ENCODE data around the gene PRKACB.

Gene PRKACB

DNA sequence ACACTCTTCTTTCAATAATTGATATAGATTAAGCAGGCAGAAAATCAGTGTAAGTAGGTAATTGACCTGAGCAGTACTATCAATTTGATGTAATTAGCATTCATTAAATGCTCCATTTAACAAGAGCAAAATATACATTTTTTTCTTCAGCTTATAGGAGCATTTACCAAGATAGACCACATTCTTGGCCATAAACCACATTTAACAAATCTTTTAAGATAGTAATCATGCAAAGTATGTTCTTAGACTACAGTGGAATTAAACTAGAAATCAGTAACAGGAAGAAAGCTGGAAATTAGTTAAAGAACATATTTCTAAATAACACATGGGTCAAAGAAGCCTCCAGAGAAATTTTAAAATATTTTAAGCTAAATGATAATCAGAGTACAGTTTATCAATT is 8.7 kb upstream of the PRKACB start:
- no peak for TF ChIP-seq RAD21 (IDR thresholded peaks at IDR 0.05; ENCODE audit: low read depth)

DNA sequence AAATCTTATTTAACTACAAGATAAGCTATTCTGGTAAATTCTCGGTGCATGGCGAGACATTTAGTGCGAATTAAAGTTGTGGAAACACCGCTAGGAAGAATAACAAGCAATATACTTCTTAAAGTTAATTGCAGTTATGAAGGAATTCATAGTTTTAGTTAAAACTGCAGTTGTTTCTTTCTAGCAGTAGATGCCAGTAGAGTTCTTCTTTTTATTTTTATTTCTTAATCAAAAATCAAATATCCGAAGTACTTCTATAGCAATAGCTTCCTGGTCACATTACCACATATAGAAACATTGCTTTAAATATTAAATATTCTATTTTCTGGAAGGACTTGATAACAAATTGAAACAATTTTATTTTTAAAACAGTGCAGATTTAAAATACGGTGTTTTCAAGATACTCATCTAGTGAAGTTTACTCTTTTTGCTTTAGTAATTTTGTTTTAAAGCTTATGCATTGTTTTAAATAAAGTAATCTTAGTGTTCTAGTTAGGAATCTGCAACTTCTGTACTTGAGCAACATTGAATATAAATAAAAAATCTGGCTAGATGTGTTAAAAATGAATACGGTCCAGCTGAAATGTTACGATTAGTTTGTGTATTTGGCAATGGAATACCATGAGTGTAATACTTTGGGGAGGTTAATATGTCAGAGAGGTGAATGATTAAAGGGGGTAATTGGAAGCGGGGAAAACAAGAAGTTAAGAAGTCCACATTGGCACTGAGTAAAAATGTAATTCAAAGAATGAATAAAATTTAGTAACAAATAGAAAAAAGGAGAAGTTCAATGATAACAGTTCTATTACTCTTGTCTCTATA is 2.7 kb upstream of the PRKACB start:
- no peak for TF ChIP-seq EP300 (IDR thresholded peaks at IDR 0.05; ENCODE audit: borderline replicate concordance)
- TF ChIP-seq RAD21 (IDR thresholded peaks at IDR 0.05; ENCODE audit: low read depth): peak; percentile 39
- TF ChIP-seq, protein P1, sequence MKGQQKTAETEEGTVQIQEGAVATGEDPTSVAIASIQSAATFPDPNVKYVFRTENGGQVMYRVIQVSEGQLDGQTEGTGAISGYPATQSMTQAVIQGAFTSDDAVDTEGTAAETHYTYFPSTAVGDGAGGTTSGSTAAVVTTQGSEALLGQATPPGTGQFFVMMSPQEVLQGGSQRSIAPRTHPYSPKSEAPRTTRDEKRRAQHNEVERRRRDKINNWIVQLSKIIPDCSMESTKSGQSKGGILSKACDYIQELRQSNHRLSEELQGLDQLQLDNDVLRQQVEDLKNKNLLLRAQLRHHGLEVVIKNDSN (IDR thresholded peaks at IDR 0.05): no peak

DNA sequence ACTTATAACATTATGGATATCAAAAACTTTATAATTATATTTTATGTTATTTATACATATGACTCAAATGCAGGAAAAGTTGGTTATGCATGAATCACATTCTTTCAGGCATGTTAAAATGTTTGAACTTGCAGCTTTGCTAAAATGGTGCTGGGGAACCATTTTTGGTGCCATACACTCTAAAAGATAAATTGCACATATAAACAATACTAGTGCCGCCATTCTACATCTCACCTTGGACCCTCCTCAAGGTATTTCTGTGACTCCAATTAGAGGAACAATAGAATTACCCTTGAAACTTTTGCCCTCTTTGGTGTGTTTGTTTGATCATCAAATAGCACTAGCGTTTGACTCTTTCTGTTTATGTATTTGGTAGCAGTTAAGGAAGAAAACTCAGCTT is 997 bp downstream of the PRKACB start:
- TF ChIP-seq NFIC (IDR thresholded peaks at IDR 0.05): no peak
- TF ChIP-seq CREB1 (IDR thresholded peaks at IDR 0.05; ENCODE audit: low read depth): no peak
- no peak for TF ChIP-seq TEAD4 (IDR thresholded peaks at IDR 0.05)
- no peak for TF ChIP-seq TCF12 (IDR thresholded peaks at IDR 0.05; ENCODE audit: low read depth)
- TF ChIP-seq, protein P2, sequence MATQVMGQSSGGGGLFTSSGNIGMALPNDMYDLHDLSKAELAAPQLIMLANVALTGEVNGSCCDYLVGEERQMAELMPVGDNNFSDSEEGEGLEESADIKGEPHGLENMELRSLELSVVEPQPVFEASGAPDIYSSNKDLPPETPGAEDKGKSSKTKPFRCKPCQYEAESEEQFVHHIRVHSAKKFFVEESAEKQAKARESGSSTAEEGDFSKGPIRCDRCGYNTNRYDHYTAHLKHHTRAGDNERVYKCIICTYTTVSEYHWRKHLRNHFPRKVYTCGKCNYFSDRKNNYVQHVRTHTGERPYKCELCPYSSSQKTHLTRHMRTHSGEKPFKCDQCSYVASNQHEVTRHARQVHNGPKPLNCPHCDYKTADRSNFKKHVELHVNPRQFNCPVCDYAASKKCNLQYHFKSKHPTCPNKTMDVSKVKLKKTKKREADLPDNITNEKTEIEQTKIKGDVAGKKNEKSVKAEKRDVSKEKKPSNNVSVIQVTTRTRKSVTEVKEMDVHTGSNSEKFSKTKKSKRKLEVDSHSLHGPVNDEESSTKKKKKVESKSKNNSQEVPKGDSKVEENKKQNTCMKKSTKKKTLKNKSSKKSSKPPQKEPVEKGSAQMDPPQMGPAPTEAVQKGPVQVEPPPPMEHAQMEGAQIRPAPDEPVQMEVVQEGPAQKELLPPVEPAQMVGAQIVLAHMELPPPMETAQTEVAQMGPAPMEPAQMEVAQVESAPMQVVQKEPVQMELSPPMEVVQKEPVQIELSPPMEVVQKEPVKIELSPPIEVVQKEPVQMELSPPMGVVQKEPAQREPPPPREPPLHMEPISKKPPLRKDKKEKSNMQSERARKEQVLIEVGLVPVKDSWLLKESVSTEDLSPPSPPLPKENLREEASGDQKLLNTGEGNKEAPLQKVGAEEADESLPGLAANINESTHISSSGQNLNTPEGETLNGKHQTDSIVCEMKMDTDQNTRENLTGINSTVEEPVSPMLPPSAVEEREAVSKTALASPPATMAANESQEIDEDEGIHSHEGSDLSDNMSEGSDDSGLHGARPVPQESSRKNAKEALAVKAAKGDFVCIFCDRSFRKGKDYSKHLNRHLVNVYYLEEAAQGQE (IDR thresholded peaks at IDR 0.05; ENCODE audit: low read depth): no peak
- no peak for TF ChIP-seq EGR1 (IDR thresholded peaks at IDR 0.05)
- no peak for TF ChIP-seq RAD21 (IDR thresholded peaks at IDR 0.05; ENCODE audit: low read depth)
- no peak for TF ChIP-seq YY1 (IDR thresholded peaks at IDR 0.05; ENCODE audit: low read depth)
- TF ChIP-seq, protein P3, sequence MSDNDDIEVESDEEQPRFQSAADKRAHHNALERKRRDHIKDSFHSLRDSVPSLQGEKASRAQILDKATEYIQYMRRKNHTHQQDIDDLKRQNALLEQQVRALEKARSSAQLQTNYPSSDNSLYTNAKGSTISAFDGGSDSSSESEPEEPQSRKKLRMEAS (IDR thresholded peaks at IDR 0.05): no peak
- TF ChIP-seq TAF1 (IDR thresholded peaks at IDR 0.05; ENCODE audit: low read depth): no peak
- no peak for TF ChIP-seq EP300 (IDR thresholded peaks at IDR 0.05; ENCODE audit: borderline replicate concordance)
- TF ChIP-seq ZBTB7A (IDR thresholded peaks at IDR 0.05; ENCODE audit: low read depth): no peak
- no peak for TF ChIP-seq FOXM1 (IDR thresholded peaks at IDR 0.05; ENCODE audit: borderline replicate concordance, low read depth)
- TF ChIP-seq, protein P1 (IDR thresholded peaks at IDR 0.05): no peak
- TF ChIP-seq CEBPB (IDR thresholded peaks at IDR 0.05): no peak

DNA sequence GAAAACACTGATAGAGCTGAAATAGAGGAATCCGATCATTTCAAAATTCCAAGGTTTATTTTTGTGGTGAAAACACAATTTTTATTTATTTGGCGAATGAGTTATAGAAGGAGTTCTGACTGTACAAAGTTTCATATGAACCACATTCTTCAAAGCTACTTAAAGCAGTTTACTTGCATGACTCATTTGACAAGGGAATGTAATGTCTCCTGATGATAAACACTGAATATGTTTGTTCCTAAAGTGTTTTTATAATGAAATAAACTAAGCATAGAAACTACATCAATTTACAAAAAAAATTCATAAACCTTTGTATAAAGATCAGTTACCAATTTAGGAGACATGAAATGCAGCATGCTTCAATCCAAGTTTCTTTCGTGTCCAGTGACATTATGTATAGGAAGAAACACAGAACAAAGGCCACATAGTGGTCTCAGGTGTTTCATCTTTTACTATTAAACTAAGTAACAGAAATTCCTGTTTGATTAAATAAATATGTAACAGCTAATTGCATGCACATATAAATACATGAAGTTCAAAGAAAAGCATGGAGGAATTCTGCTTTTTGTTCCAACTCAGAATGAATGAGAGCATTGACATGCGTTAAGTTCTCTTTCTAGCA is 2.5 kb downstream of the PRKACB start:
- TF ChIP-seq CEBPB (IDR thresholded peaks at IDR 0.05) (no peak), ZBTB7A (IDR thresholded peaks at IDR 0.05; ENCODE audit: low read depth) (no peak), TCF12 (IDR thresholded peaks at IDR 0.05; ENCODE audit: low read depth) (no peak), EGR1 (IDR thresholded peaks at IDR 0.05) (no peak), TEAD4 (IDR thresholded peaks at IDR 0.05) (no peak), TAF1 (IDR thresholded peaks at IDR 0.05; ENCODE audit: low read depth) (no peak), CREB1 (IDR thresholded peaks at IDR 0.05; ENCODE audit: low read depth) (no peak), RAD21 (IDR thresholded peaks at IDR 0.05; ENCODE audit: low read depth) (no peak), YY1 (IDR thresholded peaks at IDR 0.05; ENCODE audit: low read depth) (no peak), FOXM1 (IDR thresholded peaks at IDR 0.05; ENCODE audit: borderline replicate concordance, low read depth) (no peak), EP300 (IDR thresholded peaks at IDR 0.05; ENCODE audit: borderline replicate concordance) (no peak), NFIC (IDR thresholded peaks at IDR 0.05) (no peak)
- TF ChIP-seq, protein P2 (IDR thresholded peaks at IDR 0.05; ENCODE audit: low read depth): no peak
- TF ChIP-seq, protein P3 (IDR thresholded peaks at IDR 0.05): no peak
- TF ChIP-seq, protein P1 (IDR thresholded peaks at IDR 0.05): no peak

DNA sequence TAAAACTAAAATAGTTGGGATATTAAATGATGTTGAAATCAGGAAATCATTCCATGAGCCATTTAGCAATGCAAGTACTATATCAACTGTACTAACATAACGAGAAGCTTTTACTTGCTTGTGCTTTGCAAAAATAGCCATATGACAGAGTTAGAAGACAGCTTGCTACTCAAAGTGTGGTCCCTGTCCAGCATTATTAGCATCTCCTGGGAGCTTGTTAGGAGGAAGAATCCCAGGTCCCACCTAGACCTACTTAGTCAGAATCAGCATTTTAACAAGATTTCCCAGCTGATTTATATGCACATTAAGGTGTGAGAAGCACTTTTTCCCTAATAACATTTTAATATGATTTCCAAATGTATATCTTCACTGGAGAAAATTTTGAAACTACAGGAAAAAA is 4.7 kb downstream of the PRKACB start:
- TF ChIP-seq FOXM1 (IDR thresholded peaks at IDR 0.05; ENCODE audit: borderline replicate concordance, low read depth) (no peak), ZBTB7A (IDR thresholded peaks at IDR 0.05; ENCODE audit: low read depth) (no peak), RAD21 (IDR thresholded peaks at IDR 0.05; ENCODE audit: low read depth) (no peak), EGR1 (IDR thresholded peaks at IDR 0.05) (no peak), YY1 (IDR thresholded peaks at IDR 0.05; ENCODE audit: low read depth) (no peak), CREB1 (IDR thresholded peaks at IDR 0.05; ENCODE audit: low read depth) (no peak), CEBPB (IDR thresholded peaks at IDR 0.05) (no peak), NFIC (IDR thresholded peaks at IDR 0.05) (no peak), TEAD4 (IDR thresholded peaks at IDR 0.05) (no peak), TAF1 (IDR thresholded peaks at IDR 0.05; ENCODE audit: low read depth) (no peak), EP300 (IDR thresholded peaks at IDR 0.05; ENCODE audit: borderline replicate concordance) (no peak), TCF12 (IDR thresholded peaks at IDR 0.05; ENCODE audit: low read depth) (no peak)
- TF ChIP-seq, protein P1 (IDR thresholded peaks at IDR 0.05): no peak
- TF ChIP-seq, protein P2 (IDR thresholded peaks at IDR 0.05; ENCODE audit: low read depth): no peak; the same call in 1 of the 2 replicates
- TF ChIP-seq, protein P3 (IDR thresholded peaks at IDR 0.05): no peak

Data from Ishikawa (cell line).